ENCODE results near the gene TTLL8.

TTLL8 gene

GRCh38 chr22:49977578-49977977 lies 80.5 kb downstream of the TTLL8 start:
- Histone ChIP-seq H3K27me3 (replicated peaks; ENCODE audit: control insufficient read depth, insufficient read depth, low read length) (peaks cover 1% of the 10 kb centered on the region), H3K4me1 (ENCODE audit: control insufficient read depth, insufficient read depth, low read length) (peaks cover 4% of the 10 kb centered on the region), H3K4me3 (ENCODE audit: low read length) (no peak overlapping the region), H3K36me3 (ENCODE audit: control insufficient read depth, insufficient read depth, low read length, severe bottlenecking) (no peaks in the 10 kb centered on the region), H3K9me3 (ENCODE audit: control insufficient read depth, low read length) (peaks cover 8% of the 10 kb centered on the region), H3K9ac (ENCODE audit: low read length) (no peak overlapping the region)
- no peak for DNase-seq (ENCODE audit: low read depth)

GRCh38 chr22:49976439-49977175 lies 81.5 kb downstream of the TTLL8 start:
- Histone ChIP-seq H3K36me3 (ENCODE audit: control insufficient read depth, insufficient read depth, low read length, severe bottlenecking) (no peaks in the 10 kb centered on the region), H3K4me3 (ENCODE audit: low read length) (no peak overlapping the region), H3K4me1 (ENCODE audit: control insufficient read depth, insufficient read depth, low read length) (peaks cover 7% of the 10 kb centered on the region), H3K9ac (ENCODE audit: low read length) (no peak overlapping the region), H3K9me3 (ENCODE audit: control insufficient read depth, low read length) (peaks cover 7% of the 10 kb centered on the region), H3K27me3 (replicated peaks; ENCODE audit: control insufficient read depth, insufficient read depth, low read length) (no peaks in the 10 kb centered on the region)
- DNase-seq (ENCODE audit: low read depth), result no peak

GRCh38 chr22:49975543-49976389 lies 82.3 kb downstream of the TTLL8 start:
- Histone ChIP-seq H3K4me3 (ENCODE audit: low read length) (no peak overlapping the region), H3K36me3 (ENCODE audit: control insufficient read depth, insufficient read depth, low read length, severe bottlenecking) (no peaks in the 10 kb centered on the region), H3K4me1 (ENCODE audit: control insufficient read depth, insufficient read depth, low read length) (peaks cover 7% of the 10 kb centered on the region), H3K9ac (ENCODE audit: low read length) (no peak overlapping the region), H3K27me3 (replicated peaks; ENCODE audit: control insufficient read depth, insufficient read depth, low read length) (no peaks in the 10 kb centered on the region), H3K9me3 (ENCODE audit: control insufficient read depth, low read length) (peaks cover 7% of the 10 kb centered on the region)
- DNase-seq (ENCODE audit: low read depth), result no peak

GRCh38 chr22:49973018-49973961 lies 84.8 kb downstream of the TTLL8 start:
- Histone ChIP-seq H3K9me3 (ENCODE audit: control insufficient read depth, low read length) (no peaks in the 10 kb centered on the region), H3K4me1 (ENCODE audit: control insufficient read depth, insufficient read depth, low read length) (peaks cover 24% of the 10 kb centered on the region), H3K4me3 (ENCODE audit: low read length) (peak overlapping the region; percentile 66), H3K9ac (ENCODE audit: low read length) (no peak overlapping the region), H3K36me3 (ENCODE audit: control insufficient read depth, insufficient read depth, low read length, severe bottlenecking) (no peaks in the 10 kb centered on the region), H3K27me3 (replicated peaks; ENCODE audit: control insufficient read depth, insufficient read depth, low read length) (no peaks in the 10 kb centered on the region)
- DNase-seq (ENCODE audit: low read depth), result no peak

GRCh38 chr22:49972163-49973017 lies 85.7 kb downstream of the TTLL8 start:
- Histone ChIP-seq H3K27me3 (replicated peaks; ENCODE audit: control insufficient read depth, insufficient read depth, low read length) (no peaks in the 10 kb centered on the region), H3K36me3 (ENCODE audit: control insufficient read depth, insufficient read depth, low read length, severe bottlenecking) (no peaks in the 10 kb centered on the region), H3K9ac (ENCODE audit: low read length) (peak overlapping the region; percentile 83), H3K4me3 (ENCODE audit: low read length) (peak overlapping the region; percentile 79), H3K4me1 (ENCODE audit: control insufficient read depth, insufficient read depth, low read length) (peaks cover 33% of the 10 kb centered on the region), H3K9me3 (ENCODE audit: control insufficient read depth, low read length) (no peaks in the 10 kb centered on the region)
- DNase-seq (ENCODE audit: low read depth), result no peak

DNA sequence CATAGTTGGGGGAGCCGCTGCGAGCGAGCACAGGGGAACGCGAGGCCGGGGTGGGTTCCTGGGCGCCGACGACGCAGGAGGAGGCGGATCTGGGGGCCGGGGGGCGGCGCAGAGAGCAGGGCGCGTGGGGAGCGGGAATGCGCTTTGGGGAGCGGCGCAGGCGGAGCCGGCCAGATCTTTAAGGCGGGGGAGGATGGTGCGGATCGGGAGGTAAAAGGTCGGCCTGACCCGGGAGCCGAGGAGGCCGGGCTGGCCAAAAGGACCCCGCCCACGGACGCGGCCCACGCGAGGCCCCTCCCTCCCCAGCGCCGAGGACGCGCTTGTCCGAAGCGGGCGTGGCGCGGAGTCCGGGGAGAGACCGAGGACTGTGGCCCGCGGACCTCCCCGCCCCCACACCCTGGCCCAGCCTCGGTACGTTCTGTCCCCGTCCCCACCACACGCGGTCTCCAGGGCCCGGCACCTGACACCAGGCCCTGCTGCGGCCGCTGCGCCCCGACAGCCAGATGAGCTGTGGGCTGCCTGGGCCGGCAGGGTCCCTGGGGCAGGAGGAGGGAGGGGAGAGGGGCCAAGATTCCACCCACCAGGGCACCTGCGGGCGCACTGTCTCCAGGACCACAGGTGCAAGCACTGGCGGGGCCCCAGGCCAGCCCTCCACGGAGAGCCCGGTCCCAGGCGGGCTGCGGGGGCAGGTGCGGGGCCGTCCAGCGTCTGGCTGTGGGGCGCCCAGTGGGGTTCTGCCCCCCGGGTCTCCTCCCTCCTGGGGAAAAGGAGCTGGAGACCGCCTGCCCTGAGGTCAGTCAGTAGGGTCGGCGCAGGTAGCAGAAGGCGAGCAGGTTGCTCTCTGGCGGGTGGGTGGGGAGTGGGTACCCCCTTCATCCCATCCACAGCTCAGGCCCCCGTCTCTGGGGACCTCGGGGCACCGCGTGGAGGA lies 86.6 kb downstream of the TTLL8 start:
- H3K4me3 ChIP-seq (ENCODE audit: low read length), result peak overlapping the region; percentile 79
- peaks cover 42% of the 10 kb centered on the region for H3K4me1 ChIP-seq (ENCODE audit: control insufficient read depth, insufficient read depth, low read length)
- H3K9me3 ChIP-seq (ENCODE audit: control insufficient read depth, low read length), result no peaks in the 10 kb centered on the region
- H3K36me3 ChIP-seq (ENCODE audit: control insufficient read depth, insufficient read depth, low read length, severe bottlenecking), result no peaks in the 10 kb centered on the region
- H3K27me3 ChIP-seq (replicated peaks; ENCODE audit: control insufficient read depth, insufficient read depth, low read length), result no peaks in the 10 kb centered on the region
- H3K9ac ChIP-seq (ENCODE audit: low read length), result peak overlapping the region; percentile 83
- peak; percentile 76 for DNase-seq (ENCODE audit: low read depth)

DNA sequence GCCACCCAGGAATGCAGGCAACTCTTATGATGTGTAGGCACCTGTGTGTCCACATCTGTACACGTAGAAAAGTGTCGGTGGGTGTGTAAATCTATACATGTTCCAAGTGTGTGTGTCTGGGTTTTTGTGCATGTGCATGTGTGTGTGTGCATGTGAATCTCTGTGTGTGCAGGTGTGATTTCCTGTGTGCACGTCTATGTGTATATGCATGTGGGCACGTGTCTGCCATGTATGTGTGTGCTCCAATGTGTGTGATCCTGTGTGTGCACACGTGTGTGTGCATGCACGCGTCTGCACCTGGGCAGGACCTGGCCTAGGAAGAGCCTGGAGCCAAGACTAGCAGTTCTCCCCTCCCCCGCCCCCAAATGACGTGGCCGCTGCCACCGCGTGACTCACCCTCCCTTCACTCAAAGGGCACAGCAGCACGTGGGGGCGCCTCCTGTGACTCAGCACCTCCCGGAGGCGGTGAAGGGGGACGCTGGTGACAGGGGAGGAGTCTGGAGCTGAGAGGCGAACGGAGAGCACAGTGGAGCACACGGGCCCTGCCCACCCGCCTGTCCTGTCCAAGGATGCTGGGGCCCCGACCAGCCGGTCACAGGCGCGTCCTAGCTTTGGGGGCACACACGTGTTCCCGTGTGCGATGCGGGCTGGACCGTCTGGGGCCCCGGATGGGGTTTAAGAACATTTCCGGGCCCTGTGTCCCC lies 87.4 kb downstream of the TTLL8 start:
- peak overlapping the region; percentile 75 for H3K9ac ChIP-seq (ENCODE audit: low read length)
- H3K4me3 ChIP-seq (ENCODE audit: low read length), result peak overlapping the region; percentile 79
- peak; percentile 97 for DNase-seq (ENCODE audit: low read depth)
- H3K36me3 ChIP-seq (ENCODE audit: control insufficient read depth, insufficient read depth, low read length, severe bottlenecking), result no peaks in the 10 kb centered on the region
- no peaks in the 10 kb centered on the region for H3K27me3 ChIP-seq (replicated peaks; ENCODE audit: control insufficient read depth, insufficient read depth, low read length)
- no peaks in the 10 kb centered on the region for H3K9me3 ChIP-seq (ENCODE audit: control insufficient read depth, low read length)
- H3K4me1 ChIP-seq (ENCODE audit: control insufficient read depth, insufficient read depth, low read length), result peaks cover 49% of the 10 kb centered on the region

GRCh38 chr22:49969751-49970527 lies 88.2 kb downstream of the TTLL8 start:
- Histone ChIP-seq H3K36me3 (ENCODE audit: control insufficient read depth, insufficient read depth, low read length, severe bottlenecking) (peaks cover under 1% of the 10 kb centered on the region), H3K4me1 (ENCODE audit: control insufficient read depth, insufficient read depth, low read length) (peaks cover 53% of the 10 kb centered on the region), H3K9ac (ENCODE audit: low read length) (peak overlapping the region; percentile 40), H3K4me3 (ENCODE audit: low read length) (peak overlapping the region; percentile 39), H3K27me3 (replicated peaks; ENCODE audit: control insufficient read depth, insufficient read depth, low read length) (no peaks in the 10 kb centered on the region), H3K9me3 (ENCODE audit: control insufficient read depth, low read length) (no peaks in the 10 kb centered on the region)
- no peak for DNase-seq (ENCODE audit: low read depth)

Data from adipocyte (in vitro differentiated cells).